ENCODE data around the gene KLRD1. TPM values are rescaled to one million over a fixed set of nuclear protein-coding genes. Genes with fewer than 3 reads are reported as not detected.
A peak's percentile ranks its signal among the peaks of the same experiment; 100 is the strongest.
"Not testable (repeated sequence)": the region's sequence is repeated elsewhere in the genome, so short reads cannot be mapped to it uniquely, and the experiment has no call there.

KLRD1 gene
- total and polyA plus RNA-seq, 9 donors, result 0.12 to 3.8 (median 1.2) TPM

- no peaks in the 10 kb centered on the region for H3K9me3 ChIP-seq
- TF ChIP-seq POLR2A (IDR thresholded peaks at IDR 0.05) (peak; percentile 7), EP300 (IDR thresholded peaks at IDR 0.05) (no peak)
- peak; percentile 59 to 76 (median 69) for DNase-seq
- 0 to 1% (median 1%) methylated on average over 15 of the region's 15 CpGs for WGBS, 3 donors
- peaks cover 11% of the 10 kb centered on the region for H3K4me1 ChIP-seq (ENCODE audit: insufficient read depth)
- intact Hi-C loops (cut with DNase I), result loop anchor here in 2 of 4 donors (10.0 kb wide), 3 partner anchors 150 to 500 kb away; partner anchors contain the start of genes GABARAPL1 (in 2 of the 2), CLEC2B (in 1 of the 2) and YBX3 (in 1 of the 2)
- H3K27me3 ChIP-seq, result no peaks in the 10 kb centered on the region
- peak overlapping the region; percentile 91 to 96 for H3K27ac ChIP-seq
- no peaks in the 10 kb centered on the region for H3K36me3 ChIP-seq
- peak overlapping the region; percentile 59 for H3K4me3 ChIP-seq
Measured at GRCh38 chr12:10364815-10365622, 57.3 kb downstream of the KLRD1 start.

DNA sequence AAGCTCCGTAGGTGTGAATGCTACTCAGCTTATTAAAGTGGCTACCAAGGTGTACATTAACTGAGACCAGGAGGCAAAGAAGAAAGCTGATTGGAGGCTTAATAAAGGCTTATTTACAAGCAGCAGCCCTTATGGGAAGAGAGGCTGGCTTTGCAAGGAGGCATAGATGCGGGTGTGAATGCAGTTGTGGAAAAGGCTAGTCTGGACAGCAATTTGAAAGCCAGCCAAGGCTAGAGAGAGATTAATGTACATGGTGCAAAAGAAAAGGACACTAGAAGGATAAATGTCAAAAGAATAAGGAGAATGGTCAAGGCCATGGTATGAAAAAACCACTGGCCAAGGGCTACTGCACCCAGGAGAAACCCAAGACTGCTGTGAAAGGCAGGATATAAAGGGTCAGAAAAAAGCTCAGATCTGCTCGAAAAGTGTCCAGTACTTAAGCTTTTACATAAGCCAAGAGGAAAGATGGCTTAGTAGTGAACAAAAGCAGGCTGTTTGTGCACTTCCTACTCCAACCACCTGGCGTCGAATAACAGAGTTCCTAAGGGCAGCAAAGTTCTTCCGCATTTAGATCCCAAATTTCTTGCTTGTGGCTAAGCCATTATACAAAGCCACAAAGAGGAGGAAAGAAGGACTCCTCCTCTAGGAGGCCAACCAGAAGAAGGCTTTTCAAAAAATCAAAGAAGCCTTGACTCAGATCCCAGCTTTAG lies 58.2 kb downstream of the KLRD1 start:
- H3K9me3 ChIP-seq, result no peaks in the 10 kb centered on the region
- peak overlapping the region; percentile 91 to 96 for H3K27ac ChIP-seq
- TF ChIP-seq, protein P1, sequence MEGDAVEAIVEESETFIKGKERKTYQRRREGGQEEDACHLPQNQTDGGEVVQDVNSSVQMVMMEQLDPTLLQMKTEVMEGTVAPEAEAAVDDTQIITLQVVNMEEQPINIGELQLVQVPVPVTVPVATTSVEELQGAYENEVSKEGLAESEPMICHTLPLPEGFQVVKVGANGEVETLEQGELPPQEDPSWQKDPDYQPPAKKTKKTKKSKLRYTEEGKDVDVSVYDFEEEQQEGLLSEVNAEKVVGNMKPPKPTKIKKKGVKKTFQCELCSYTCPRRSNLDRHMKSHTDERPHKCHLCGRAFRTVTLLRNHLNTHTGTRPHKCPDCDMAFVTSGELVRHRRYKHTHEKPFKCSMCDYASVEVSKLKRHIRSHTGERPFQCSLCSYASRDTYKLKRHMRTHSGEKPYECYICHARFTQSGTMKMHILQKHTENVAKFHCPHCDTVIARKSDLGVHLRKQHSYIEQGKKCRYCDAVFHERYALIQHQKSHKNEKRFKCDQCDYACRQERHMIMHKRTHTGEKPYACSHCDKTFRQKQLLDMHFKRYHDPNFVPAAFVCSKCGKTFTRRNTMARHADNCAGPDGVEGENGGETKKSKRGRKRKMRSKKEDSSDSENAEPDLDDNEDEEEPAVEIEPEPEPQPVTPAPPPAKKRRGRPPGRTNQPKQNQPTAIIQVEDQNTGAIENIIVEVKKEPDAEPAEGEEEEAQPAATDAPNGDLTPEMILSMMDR (IDR thresholded peaks at IDR 0.05), result no peak
- no peaks in the 10 kb centered on the region for H3K27me3 ChIP-seq
- intact Hi-C loops (cut with DNase I), result loop anchor here in 3 of 4 donors (2.0 to 10.0 kb wide), 4 partner anchors 151 to 501 kb away; partner anchors contain the start of genes GABARAPL1 (in 2 of the 3), CLEC2B (in 1 of the 3) and YBX3 (in 1 of the 3)
- H3K36me3 ChIP-seq, result no peaks in the 10 kb centered on the region
- peaks cover 11% of the 10 kb centered on the region for H3K4me1 ChIP-seq (ENCODE audit: insufficient read depth)
- H3K4me3 ChIP-seq, result peak overlapping the region; percentile 59
- WGBS, 3 donors, result 14 to 21% (median 20%) methylated on average over 6 of the region's 6 CpGs
- DNase-seq, result no peak

- DNase-seq, result no peak
- no peaks in the 10 kb centered on the region for H3K9me3 ChIP-seq
- H3K4me1 ChIP-seq (ENCODE audit: insufficient read depth), result peaks cover 11% of the 10 kb centered on the region
- H3K27ac ChIP-seq, result peak overlapping the region; percentile 91 to 96
- no peak overlapping the region for H3K4me3 ChIP-seq
- TF ChIP-seq, protein P1 (IDR thresholded peaks at IDR 0.05), result peak in 1 of 3 donors; percentile 29
- no peak for TF ChIP-seq EP300 (IDR thresholded peaks at IDR 0.05)
- no peaks in the 10 kb centered on the region for H3K27me3 ChIP-seq
- no peaks in the 10 kb centered on the region for H3K36me3 ChIP-seq
- intact Hi-C loops (cut with DNase I), result loop anchor here in 3 of 4 donors (2.0 to 10.0 kb wide), 4 partner anchors 152 to 502 kb away; partner anchors contain the start of genes GABARAPL1 (in 2 of the 3), CLEC2B (in 1 of the 3) and YBX3 (in 1 of the 3)
Measured at GRCh38 chr12:10366875-10367274, 59.2 kb downstream of the KLRD1 start.

DNA sequence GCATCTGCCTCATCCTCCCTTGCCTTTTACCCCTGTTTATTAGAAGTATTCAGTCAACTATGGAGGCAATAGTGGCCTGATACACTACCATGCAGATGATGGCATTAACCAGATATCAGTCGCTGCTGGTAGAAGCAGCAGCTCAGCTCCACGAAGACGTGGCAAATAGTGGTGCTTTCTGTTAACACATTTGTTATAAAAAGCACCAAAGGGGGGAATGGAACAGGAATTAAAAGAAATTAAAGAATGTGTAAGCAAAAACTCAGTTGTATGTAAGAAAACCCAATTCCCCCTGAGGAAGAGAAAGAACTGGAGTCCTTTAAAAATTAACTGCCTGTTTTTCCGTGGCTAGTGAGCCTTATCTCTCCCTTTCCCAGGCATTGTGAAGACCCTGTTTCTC lies 60.0 kb downstream of the KLRD1 start:
- not testable (repeated sequence) for H3K4me3 ChIP-seq; H3K27me3 ChIP-seq; H3K9me3 ChIP-seq; H3K36me3 ChIP-seq; H3K4me1 ChIP-seq (ENCODE audit: insufficient read depth); DNase-seq
- 39 to 52% (median 51%) methylated on average over 4 of the region's 4 CpGs for WGBS, 3 donors
- peak overlapping the region in 1 of 2 donors; percentile 96 for H3K27ac ChIP-seq
- intact Hi-C loops (cut with DNase I), result loop anchor here in 3 of 4 donors (2.0 to 10.0 kb wide), 4 partner anchors 153 to 503 kb away; partner anchors contain the start of genes GABARAPL1 (in 2 of the 3), CLEC2B (in 1 of the 3) and YBX3 (in 1 of the 3)
